ENCODE measurements around the gene AKAP8L.

GRCh38 chr19:15429825-15430467, 11.2 kb upstream of the AKAP8L start:
- TF ChIP-seq ATF3 (IDR thresholded peaks at IDR 0.05; ENCODE audit: insufficient read depth, low read depth, low read length) (no peak), MAX (IDR thresholded peaks at IDR 0.05) (no peak), POLR2A (IDR thresholded peaks at IDR 0.05; ENCODE audit: control extremely low read depth in 1 of 2, low read depth in 2 of 2, low read length in 2 of 2) (no peak), CTCF (IDR thresholded peaks at IDR 0.05; ENCODE audit: control extremely low read depth in 1 of 3, insufficient read depth in 1 of 3, low read depth in 1 of 3, low read length in 3 of 3) (no peak), ASH2L (IDR thresholded peaks at IDR 0.05; ENCODE audit: low read length) (no peak), SIN3A (conservative IDR thresholded peaks at IDR 0.05 in 1 of 2, IDR thresholded peaks at IDR 0.05 in 1 of 2; ENCODE audit: low read depth in 1 of 2, low read length in 2 of 2) (no peak), TEAD4 (IDR thresholded peaks at IDR 0.05; ENCODE audit: low read depth, low read length) (no peak)

Data from H1 (cell line).